GM12874 (cell line): ENCODE results near the gene MYH11.

Source experiments
- TF ChIP-seq, protein P1 (sequence below): IDR thresholded peaks from 2 replicates; pipeline ENCODE4 v1.5.1; 2011; ENCODE audit warnings: low read depth, mild to moderate bottlenecking, control low read depth, low read length, moderate library complexity; ENCODE audit not compliant: insufficient read depth

Gene MYH11

DNA sequence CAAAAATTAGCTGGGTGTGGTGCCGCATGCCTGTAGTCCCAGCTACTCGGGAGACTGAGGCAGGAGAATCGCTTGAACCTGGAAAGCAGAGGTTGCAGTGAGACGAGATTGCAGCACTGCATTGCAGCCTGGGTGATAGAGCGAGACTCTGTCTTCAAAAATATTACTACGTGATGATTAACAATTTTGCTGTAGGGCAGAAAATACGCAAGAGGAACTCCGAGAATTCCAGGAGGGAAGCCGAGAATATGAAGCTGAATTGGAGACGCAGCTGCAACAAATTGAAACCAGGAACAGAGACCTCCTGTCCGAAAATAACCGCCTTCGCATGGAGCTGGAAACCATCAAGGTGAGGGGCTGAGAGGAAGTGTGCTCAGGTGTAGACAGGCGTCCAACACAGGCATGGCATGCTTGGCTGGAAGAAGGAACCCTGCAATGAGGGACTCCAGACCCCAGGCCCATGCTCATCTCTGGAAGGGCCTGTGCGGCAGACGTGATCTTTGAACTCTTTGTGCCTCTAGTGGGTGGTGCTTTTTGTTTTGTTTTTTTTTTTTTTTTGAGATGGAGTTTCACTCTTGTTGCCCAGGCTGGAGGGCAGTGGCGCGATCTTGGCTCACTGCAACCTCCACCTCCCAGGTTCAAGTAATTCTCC lies 189.6 kb downstream of the MYH11 start:
- TF ChIP-seq, protein P1, sequence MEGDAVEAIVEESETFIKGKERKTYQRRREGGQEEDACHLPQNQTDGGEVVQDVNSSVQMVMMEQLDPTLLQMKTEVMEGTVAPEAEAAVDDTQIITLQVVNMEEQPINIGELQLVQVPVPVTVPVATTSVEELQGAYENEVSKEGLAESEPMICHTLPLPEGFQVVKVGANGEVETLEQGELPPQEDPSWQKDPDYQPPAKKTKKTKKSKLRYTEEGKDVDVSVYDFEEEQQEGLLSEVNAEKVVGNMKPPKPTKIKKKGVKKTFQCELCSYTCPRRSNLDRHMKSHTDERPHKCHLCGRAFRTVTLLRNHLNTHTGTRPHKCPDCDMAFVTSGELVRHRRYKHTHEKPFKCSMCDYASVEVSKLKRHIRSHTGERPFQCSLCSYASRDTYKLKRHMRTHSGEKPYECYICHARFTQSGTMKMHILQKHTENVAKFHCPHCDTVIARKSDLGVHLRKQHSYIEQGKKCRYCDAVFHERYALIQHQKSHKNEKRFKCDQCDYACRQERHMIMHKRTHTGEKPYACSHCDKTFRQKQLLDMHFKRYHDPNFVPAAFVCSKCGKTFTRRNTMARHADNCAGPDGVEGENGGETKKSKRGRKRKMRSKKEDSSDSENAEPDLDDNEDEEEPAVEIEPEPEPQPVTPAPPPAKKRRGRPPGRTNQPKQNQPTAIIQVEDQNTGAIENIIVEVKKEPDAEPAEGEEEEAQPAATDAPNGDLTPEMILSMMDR: no peak

GRCh38 chr16:15665107-15665506 lies 191.7 kb downstream of the MYH11 start:
- TF ChIP-seq, protein P1: no peak

GRCh38 chr16:15660203-15660601 lies 196.6 kb downstream of the MYH11 start:
- TF ChIP-seq, protein P1: no peak

GRCh38 chr16:15658556-15658955 lies 198.3 kb downstream of the MYH11 start:
- TF ChIP-seq, protein P1: no peak

- TF ChIP-seq, protein P1: no peak
Observed at GRCh38 chr16:15658149-15658548, 198.7 kb downstream of the MYH11 start.

DNA sequence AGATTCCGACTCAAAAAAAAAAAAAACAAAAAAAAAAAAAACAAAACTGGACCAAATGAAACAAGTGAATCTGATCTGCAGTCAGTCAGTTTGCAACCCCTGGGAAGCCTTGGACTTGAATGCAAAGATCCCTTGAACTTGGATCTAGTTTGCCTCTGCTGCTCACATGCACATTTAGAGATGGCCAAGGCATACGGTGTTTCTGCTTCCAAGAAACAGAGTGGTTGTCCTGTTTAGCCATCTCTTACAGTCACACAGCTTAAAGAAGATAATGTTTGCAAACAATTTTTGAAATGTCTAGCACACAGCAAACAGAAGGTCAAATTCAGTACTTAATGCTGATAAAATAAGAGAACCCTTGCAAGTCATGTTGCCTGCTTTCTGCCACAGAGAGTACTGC lies 202.2 kb downstream of the MYH11 start:
- TF ChIP-seq, protein P1: no peak

GRCh38 chr16:15653227-15653626 lies 203.6 kb downstream of the MYH11 start:
- TF ChIP-seq, protein P1: no peak
